ENCODE measurements around the gene CENPP. TPM values are rescaled to one million over a fixed set of nuclear protein-coding genes. Genes with fewer than 3 reads are reported as not detected.

The CENPP gene
- total RNA-seq, 1 experiment from 2014 or later: 6.3 TPM

GRCh38 chr9:92353051-92353450, 27.3 kb downstream of the CENPP start:
- DNase-seq (ENCODE audit: low read depth, low spot score): no peak
- in situ Hi-C loops (cut with HindIII; ENCODE audit: low pct_unique_long_range_greater_than_20kb, low sequenced_read_pairs): no loop called here

- DNase-seq (ENCODE audit: low read depth, low spot score): peak; percentile 27
- in situ Hi-C loops (cut with HindIII; ENCODE audit: low pct_unique_long_range_greater_than_20kb, low sequenced_read_pairs): no loop called here
Measured at GRCh38 chr9:92359394-92359995, 33.7 kb downstream of the CENPP start.

- in situ Hi-C loops (cut with HindIII; ENCODE audit: low pct_unique_long_range_greater_than_20kb, low sequenced_read_pairs): no loop called here
- DNase-seq (ENCODE audit: low read depth, low spot score): no peak
Measured at GRCh38 chr9:92360083-92360482, 34.3 kb downstream of the CENPP start.

GRCh38 chr9:92369075-92369474, 43.3 kb downstream of the CENPP start:
- in situ Hi-C loops (cut with HindIII; ENCODE audit: low pct_unique_long_range_greater_than_20kb, low sequenced_read_pairs): no loop called here
- no peak for DNase-seq (ENCODE audit: low read depth, low spot score)

- no peak for DNase-seq (ENCODE audit: low read depth, low spot score)
- in situ Hi-C loops (cut with HindIII; ENCODE audit: low pct_unique_long_range_greater_than_20kb, low sequenced_read_pairs): no loop called here
Measured at GRCh38 chr9:92373167-92373566, 47.4 kb downstream of the CENPP start.

DNA sequence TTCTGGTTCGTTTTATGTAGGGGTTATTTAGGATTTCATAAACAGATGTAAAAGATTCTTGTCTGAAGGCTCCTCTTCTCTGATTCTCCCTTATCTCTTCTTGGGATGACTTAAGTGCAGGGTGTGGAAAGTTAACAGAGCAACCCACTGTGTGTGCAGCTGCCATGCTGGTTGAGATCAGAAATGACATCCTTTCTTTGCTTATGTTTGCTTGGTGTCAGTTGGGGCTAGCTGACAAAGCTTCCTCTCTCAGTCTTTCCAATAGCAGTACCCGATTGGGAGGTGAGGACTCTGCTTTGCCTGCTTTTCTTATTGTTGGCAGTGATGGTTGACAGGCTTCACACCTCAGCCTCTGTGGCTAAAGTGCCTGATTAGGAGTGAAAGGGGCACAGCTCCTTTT, 52.1 kb downstream of the CENPP start:
- DNase-seq (ENCODE audit: low read depth, low spot score): no peak
- in situ Hi-C loops (cut with HindIII; ENCODE audit: low pct_unique_long_range_greater_than_20kb, low sequenced_read_pairs): no loop called here

GRCh38 chr9:92378865-92379560, 53.3 kb downstream of the CENPP start:
- in situ Hi-C loops (cut with HindIII; ENCODE audit: low pct_unique_long_range_greater_than_20kb, low sequenced_read_pairs): no loop called here
- DNase-seq (ENCODE audit: low read depth, low spot score): no peak

DNA sequence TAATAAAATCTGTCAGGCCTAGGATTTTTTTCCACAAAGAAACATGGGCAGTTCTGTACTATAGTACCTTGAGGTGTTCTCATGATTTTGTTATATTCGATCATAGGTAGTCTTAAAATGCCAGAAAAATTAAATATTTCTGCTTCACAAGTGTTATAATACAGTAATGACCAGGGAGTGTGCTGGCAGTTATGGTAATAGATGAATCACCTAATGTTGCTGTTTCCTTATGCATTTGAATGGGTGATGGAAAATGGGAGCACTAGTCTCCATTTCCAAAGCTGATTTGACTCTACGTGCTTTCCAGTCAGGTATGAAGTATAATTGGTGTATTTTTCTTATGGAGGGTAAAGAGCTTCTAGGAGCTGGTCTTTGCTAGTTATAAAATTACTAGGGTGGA, 54.9 kb downstream of the CENPP start:
- DNase-seq (ENCODE audit: low read depth, low spot score): no peak
- in situ Hi-C loops (cut with HindIII; ENCODE audit: low pct_unique_long_range_greater_than_20kb, low sequenced_read_pairs): no loop called here

GRCh38 chr9:92381775-92382174, 56.0 kb downstream of the CENPP start:
- no peak for DNase-seq (ENCODE audit: low read depth, low spot score)
- in situ Hi-C loops (cut with HindIII; ENCODE audit: low pct_unique_long_range_greater_than_20kb, low sequenced_read_pairs): no loop called here

- in situ Hi-C loops (cut with HindIII; ENCODE audit: low pct_unique_long_range_greater_than_20kb, low sequenced_read_pairs): no loop called here
- DNase-seq (ENCODE audit: low read depth, low spot score): no peak
Measured at GRCh38 chr9:92384375-92384774, 58.6 kb downstream of the CENPP start.

- in situ Hi-C loops (cut with HindIII; ENCODE audit: low pct_unique_long_range_greater_than_20kb, low sequenced_read_pairs): no loop called here
- DNase-seq (ENCODE audit: low read depth, low spot score): no peak
Measured at GRCh38 chr9:92385001-92385400, 59.2 kb downstream of the CENPP start.

GRCh38 chr9:92385477-92385876, 59.7 kb downstream of the CENPP start:
- in situ Hi-C loops (cut with HindIII; ENCODE audit: low pct_unique_long_range_greater_than_20kb, low sequenced_read_pairs): no loop called here
- no peak for DNase-seq (ENCODE audit: low read depth, low spot score)

- no peak for DNase-seq (ENCODE audit: low read depth, low spot score)
- in situ Hi-C loops (cut with HindIII; ENCODE audit: low pct_unique_long_range_greater_than_20kb, low sequenced_read_pairs): no loop called here
Measured at GRCh38 chr9:92385953-92386352, 60.2 kb downstream of the CENPP start.

DNA sequence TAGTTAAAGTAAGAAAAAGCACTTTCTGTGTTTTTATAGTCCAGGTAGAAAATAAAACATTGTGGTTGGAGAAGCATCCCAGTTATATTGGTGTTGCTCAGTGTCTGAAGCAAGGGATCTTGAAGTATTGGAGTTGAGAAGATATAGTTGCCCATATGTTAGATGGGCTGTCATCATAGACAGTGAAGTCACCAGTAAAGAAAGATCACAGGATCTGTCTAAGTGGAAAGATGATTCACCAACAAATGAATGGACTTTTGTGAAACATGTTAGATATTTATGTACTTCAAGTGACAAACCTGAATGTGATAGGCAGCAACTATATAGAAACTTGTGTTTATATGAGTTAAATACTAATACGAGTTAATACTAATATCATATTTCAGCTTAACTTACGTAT, 66.9 kb downstream of the CENPP start:
- peak; percentile 77 for DNase-seq (ENCODE audit: low read depth, low spot score)
- in situ Hi-C loops (cut with HindIII; ENCODE audit: low pct_unique_long_range_greater_than_20kb, low sequenced_read_pairs): no loop called here

DNA sequence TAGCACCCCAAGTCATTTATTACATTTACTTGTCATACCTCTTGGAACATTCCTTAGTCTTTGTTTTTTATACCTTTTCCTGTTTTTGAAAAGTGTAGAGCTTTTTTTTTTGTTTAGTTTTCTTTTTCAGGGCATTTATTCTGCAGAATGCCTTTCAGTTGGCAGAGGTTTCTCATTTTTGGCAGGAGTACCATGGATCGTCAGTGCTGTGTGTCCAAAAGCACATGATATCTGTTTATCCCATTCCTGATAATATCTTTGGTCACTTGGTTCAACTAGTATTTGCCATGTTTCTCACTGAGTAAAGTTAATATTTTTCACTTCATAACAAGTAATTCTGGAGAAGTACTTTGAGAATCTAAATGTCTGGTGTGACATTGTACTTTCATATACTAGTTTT, 67.9 kb downstream of the CENPP start:
- DNase-seq (ENCODE audit: low read depth, low spot score): no peak
- in situ Hi-C loops (cut with HindIII; ENCODE audit: low pct_unique_long_range_greater_than_20kb, low sequenced_read_pairs): no loop called here

DNA sequence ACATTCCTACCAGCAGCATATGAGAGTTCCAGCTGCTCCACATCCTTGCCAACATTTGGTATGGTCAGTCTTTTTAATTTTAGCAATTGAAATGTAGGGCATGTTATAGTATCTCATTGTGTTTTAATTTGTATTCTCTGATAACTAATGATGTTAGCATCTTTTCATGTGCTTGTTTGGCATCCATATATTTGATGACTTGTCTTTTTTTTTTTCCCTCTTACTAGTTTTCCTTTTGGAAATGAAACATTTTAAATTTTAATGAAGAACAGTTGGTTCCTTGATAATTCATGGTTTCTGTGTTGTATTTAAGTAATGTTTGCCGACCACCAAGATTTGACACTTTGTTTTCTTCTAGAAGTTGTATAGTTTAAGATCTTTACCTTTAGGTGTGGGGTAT, 69.9 kb downstream of the CENPP start:
- in situ Hi-C loops (cut with HindIII; ENCODE audit: low pct_unique_long_range_greater_than_20kb, low sequenced_read_pairs): no loop called here

GRCh38 chr9:92397853-92398252, 72.1 kb downstream of the CENPP start:
- no peak for DNase-seq (ENCODE audit: low read depth, low spot score)
- in situ Hi-C loops (cut with HindIII; ENCODE audit: low pct_unique_long_range_greater_than_20kb, low sequenced_read_pairs): no loop called here

More for the DNA sequence above, 69.9 kb downstream of the CENPP start:
- no peak for DNase-seq (ENCODE audit: low read depth, low spot score)

DNA sequence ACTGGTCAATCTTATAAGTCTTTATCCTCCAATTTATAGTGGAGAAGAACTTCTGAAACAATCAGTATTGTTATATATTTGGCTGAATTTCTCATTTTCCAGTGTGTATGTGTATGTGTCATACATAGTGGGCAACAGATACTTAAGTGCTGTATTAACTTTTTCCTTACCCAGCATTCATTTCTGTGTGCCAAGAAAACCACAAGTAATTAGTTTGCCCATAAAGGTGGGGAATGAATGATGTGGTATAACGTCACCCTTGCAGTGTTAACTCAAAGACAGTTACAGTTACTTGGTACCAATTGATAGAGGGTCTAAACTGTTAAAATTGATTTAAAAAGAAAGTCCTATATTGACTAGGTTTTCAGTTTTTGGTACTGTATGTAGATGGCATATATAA, 76.6 kb downstream of the CENPP start:
- no peak for DNase-seq (ENCODE audit: low read depth, low spot score)
- in situ Hi-C loops (cut with HindIII; ENCODE audit: low pct_unique_long_range_greater_than_20kb, low sequenced_read_pairs): no loop called here

All from SK-MEL-5 (cell line).